Measurements from ENCODE around the gene ZNF469.

Gene ZNF469

DNA sequence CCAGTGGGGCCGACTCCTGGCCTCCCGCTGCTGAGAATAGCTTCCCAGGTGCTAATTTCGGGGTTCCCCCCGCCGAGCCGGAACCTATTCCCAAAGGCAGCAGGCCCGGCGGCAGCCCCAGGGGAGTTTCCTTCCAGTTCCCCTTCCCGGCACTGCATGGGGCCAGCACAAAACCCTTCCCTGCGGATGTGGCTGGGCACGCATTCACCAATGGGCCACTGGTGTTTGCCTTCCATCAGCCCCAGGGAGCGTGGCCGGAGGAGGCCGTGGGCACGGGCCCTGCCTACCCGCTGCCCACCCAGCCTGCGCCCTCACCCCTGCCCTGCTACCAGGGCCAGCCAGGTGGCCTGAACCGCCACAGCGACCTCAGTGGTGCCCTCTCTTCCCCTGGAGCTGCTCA lies 45.4 kb downstream of the ZNF469 start:
- DNase-seq (ENCODE audit: low read depth) = no peak

DNA sequence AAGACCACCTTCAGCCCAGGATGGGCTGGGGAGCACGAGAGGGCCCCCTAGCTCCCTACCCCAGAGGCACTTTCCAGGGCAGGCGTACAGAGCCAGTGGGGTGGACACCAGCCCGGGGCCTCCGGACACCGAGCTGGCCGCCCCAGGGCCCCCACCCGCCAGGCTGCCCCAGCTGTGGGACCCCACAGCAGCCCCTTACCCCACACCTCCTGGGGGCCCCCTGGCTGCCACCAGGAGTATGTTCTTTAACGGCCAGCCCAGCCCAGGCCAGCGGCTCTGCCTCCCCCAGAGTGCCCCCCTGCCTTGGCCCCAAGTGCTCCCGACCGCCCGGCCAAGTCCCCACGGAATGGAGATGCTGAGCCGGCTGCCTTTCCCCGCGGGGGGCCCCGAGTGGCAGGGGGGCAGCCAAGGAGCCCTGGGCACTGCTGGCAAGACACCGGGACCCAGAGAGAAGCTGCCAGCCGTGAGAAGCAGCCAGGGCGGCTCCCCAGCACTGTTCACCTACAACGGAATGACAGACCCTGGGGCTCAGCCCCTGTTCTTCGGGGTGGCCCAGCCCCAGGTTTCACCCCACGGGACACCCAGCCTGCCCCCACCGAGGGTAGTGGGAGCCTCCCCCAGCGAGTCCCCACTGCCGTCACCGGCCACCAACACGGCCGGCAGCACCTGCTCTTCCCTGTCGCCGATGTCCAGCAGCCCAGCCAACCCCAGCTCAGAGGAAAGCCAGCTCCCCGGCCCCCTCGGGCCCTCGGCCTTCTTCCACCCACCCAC lies 46.0 kb downstream of the ZNF469 start:
- no peak for DNase-seq (ENCODE audit: low read depth)

DNA sequence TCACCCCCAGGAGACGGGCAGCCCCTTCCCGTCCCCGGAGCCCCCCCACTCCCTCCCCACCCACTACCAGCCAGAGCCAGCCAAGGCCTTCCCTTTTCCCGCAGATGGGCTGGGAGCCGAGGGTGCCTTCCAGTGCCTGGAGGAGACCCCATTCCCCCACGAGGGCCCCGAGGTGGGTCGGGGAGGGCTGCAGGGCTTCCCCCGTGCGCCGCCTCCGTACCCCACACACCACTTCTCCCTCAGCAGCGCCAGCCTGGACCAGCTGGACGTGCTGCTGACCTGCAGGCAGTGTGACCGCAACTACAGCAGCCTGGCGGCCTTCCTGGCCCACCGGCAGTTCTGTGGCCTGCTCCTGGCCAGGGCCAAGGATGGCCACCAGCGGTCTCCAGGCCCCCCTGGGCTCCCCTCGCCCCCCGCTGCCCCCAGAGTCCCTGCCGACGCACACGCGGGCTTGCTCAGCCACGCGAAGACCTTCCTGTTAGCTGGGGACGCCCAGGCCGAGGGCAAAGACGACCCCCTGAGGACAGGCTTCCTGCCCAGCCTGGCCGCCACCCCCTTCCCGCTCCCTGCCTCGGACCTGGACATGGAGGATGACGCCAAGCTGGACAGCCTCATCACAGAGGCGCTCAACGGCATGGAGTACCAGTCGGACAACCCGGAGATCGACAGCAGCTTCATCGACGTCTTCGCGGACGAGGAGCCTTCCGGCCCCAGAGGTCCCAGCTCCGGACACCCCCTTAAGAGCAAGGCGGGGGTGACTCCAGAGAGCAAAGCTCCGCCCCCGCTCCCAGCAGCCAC lies 46.8 kb downstream of the ZNF469 start:
- no peak for DNase-seq (ENCODE audit: low read depth)

DNA sequence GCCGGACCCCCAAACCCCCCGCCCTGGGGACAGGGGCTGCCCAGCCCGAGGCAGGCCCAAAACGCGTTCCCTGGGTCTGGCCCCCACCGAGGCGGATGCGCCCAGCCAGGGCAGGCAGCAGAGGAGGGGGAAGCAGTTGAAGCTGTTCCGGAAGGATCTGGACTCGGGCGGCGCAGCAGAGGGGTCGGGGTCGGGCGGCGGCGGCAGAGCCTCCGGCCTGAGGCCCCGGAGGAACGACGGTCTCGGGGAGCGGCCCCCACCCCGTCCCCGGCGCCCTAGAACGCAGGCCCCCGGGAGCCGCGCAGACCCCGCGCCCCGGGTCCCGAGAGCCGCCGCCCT lies 47.4 kb downstream of the ZNF469 start:
- DNase-seq (ENCODE audit: low read depth) = no peak

DNA sequence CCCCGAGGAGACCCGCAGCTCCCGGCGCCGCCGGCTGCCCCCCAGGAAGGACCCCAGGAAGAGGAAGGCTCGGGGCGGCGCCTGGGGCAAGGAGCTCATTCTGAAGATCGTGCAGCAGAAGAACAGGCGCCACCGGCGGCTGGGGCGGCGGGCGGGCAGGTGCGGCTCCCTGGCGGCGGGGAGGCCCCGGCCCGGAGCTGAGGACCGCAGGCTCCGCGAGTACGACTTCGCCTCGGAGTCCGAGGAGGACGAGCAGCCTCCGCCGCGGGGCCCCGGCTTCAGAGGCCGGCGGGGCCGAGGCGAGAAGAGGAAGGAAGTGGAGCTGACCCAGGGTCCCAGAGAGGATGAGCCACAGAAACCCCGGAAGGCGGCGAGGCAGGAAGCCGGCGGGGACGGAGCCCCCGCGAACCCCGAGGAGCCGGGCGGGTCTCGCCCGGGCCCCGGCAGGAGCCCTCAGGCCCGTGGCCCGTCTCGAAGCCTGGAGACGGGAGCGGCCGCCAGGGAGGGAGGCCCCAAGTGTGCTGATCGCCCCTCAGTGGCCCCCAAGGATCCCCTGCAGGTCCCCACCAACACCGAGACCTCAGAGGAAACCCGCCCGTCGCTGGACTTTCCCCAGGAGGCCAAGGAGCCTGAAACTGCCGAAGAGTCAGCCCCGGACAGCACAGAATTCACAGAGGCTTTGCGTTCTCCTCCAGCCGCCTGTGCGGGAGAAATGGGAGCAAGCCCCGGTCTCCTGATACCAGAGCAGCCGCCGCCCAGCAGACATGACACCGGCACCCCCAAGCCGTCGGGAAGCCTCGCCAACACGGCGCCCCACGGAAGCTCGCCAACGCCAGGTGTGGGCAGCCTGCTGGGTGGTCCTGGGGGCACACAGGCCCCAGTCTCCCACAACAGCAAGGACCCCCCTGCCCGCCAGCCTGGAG lies 48.0 kb downstream of the ZNF469 start:
- DNase-seq (ENCODE audit: low read depth) = no peak

DNA sequence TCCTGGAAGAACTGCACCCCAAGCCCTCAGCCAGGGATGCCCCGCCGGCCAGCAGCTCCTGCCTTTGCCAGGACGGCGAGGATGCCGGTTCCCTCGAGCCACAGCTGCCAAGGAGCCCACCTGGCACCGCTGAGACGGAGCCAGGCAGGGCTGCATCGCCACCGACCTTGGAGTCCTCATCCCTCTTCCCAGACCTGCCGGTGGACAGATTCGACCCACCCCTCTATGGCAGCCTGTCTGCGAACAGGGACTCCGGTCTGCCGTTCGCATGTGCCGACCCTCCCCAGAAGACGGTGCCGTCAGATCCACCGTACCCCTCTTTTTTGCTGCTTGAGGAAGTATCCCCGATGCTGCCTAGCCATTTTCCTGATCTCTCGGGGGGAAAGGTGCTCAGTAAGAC lies 48.9 kb downstream of the ZNF469 start:
- no peak for DNase-seq (ENCODE audit: low read depth)

DNA sequence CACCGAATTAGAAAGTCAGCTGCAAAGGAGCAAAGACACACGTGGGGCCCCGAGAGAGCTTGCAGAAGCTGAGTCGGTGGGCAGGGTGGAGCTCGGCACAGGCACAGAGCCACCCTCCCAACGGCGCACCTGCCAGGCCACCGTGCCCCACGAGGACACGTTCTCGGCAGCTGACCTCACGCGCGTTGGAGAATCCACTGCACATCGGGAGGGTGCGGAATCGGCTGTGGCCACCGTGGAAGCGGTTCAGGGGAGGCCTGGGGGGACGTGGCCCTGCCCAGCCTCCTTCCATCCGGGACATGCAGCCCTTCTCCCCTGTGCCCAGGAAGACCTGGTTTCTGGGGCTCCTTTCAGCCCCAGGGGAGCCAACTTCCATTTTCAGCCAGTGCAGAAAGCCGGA lies 49.4 kb downstream of the ZNF469 start:
- DNase-seq (ENCODE audit: low read depth) = no peak

Measured in HS-5 (cell line).